Naive thymus-derived CD4-positive, alpha-beta T cell (primary cell): Measurements from ENCODE around the gene TSPYL1. TPM values are rescaled to one million over a fixed set of nuclear protein-coding genes. Genes with fewer than 3 reads are reported as not detected.

Experiments
- ATAC-seq: fragments of 150-1000 bp; cut with Tn5 transposase; 2 replicates; pipeline ENCODE4 v1.10.0; 2021; ENCODE audit warnings: mild to moderate bottlenecking, moderate library complexity
- CTCF ChIA-PET: fragments of 350-600 bp; sonication (Branson Sonifier 250); formaldehyde crosslinking; loops from one replicate; lab custom pipeline; 2021; ENCODE audit warnings: antibody characterized with exemption; lab: Charles Lee
- POLR2A ChIA-PET: fragments of 350-600 bp; sonication (Branson Sonifier 250); formaldehyde crosslinking; loops from one replicate; lab custom pipeline; 2021; ENCODE audit warnings: antibody characterized with exemption, inconsistent platforms; lab: Charles Lee
- DNase-seq, 9 donors: peaks; one replicate each; pipeline versions ENCODE4 v3.0.0 to v3.0.0-alpha.2; 2020 to 2022; ENCODE audit warnings: mixed read lengths in 1 of 9
- H3K27ac ChIP-seq: one replicate; pipeline ENCODE4 v1.7.0; 2013; ENCODE audit warnings: mild to moderate bottlenecking, low read depth, low read length, moderate library complexity
- H3K27me3 ChIP-seq, 2 donors: one replicate each; pipeline ENCODE4 v1.7.0; 2013; ENCODE audit warnings: low read length in 2 of 2, mild to moderate bottlenecking in 2 of 2, moderate library complexity in 2 of 2; ENCODE audit not compliant: control insufficient read depth in 2 of 2, insufficient read depth in 2 of 2
- H3K36me3 ChIP-seq, 3 experiments: 1 replicate in 2 of 3; 2 replicates in 1 of 3; pipeline ENCODE4 v1.7.0; 2013; ENCODE audit warnings: low read length in 3 of 3, mild to moderate bottlenecking in 3 of 3, moderate library complexity in 1 of 3; ENCODE audit not compliant: insufficient read depth in 3 of 3, control insufficient read depth in 2 of 3
- H3K4me1 ChIP-seq, 2 donors: one replicate each; pipeline ENCODE4 v1.7.0; 2013; ENCODE audit warnings: low read length in 2 of 2, mild to moderate bottlenecking in 2 of 2, moderate library complexity in 1 of 2; ENCODE audit not compliant: control insufficient read depth in 2 of 2, insufficient read depth in 2 of 2
- H3K4me3 ChIP-seq: 2 replicates; pipeline ENCODE4 v1.7.0; 2013; ENCODE audit warnings: mild to moderate bottlenecking, low read length
- H3K9me3 ChIP-seq, 3 experiments: 1 replicate in 2 of 3; 2 replicates in 1 of 3; pipeline ENCODE4 v1.7.0; 2013; ENCODE audit warnings: low read length in 3 of 3; ENCODE audit not compliant: control insufficient read depth in 2 of 3
- H3K27ac Mint-ChIP-seq, 9 donors: one replicate each; pipeline ENCODE4 v1.8.0; 2020 to 2022; ENCODE audit warnings: mixed read lengths in 9 of 9, mild to moderate bottlenecking in 8 of 9, moderate library complexity in 5 of 9, inconsistent platforms in 2 of 9
- H3K27me3 Mint-ChIP-seq, 5 donors: one replicate each; pipeline ENCODE4 v1.8.0; 2021 to 2022; ENCODE audit warnings: mixed read lengths in 5 of 5, mild to moderate bottlenecking in 1 of 5
- H3K36me3 Mint-ChIP-seq, 5 donors: one replicate each; pipeline ENCODE4 v1.8.0; 2020 to 2022; ENCODE audit warnings: mixed read lengths in 5 of 5, mild to moderate bottlenecking in 3 of 5, inconsistent platforms in 1 of 5
- H3K4me1 Mint-ChIP-seq, 7 donors: one replicate each; pipeline ENCODE4 v1.8.0; 2020 to 2022; ENCODE audit warnings: mixed read lengths in 7 of 7, mild to moderate bottlenecking in 3 of 7, inconsistent platforms in 1 of 7
- H3K4me3 Mint-ChIP-seq, 10 donors: one replicate each; pipeline ENCODE4 v1.8.0; 2020 to 2022; ENCODE audit warnings: mild to moderate bottlenecking in 10 of 10, mixed read lengths in 10 of 10, moderate library complexity in 6 of 10, inconsistent platforms in 2 of 10
- H3K9me3 Mint-ChIP-seq, 11 donors: one replicate each; pipeline ENCODE4 v1.8.0; 2020 to 2022; ENCODE audit warnings: mixed read lengths in 11 of 11, mild to moderate bottlenecking in 4 of 11, inconsistent platforms in 1 of 11, moderate library complexity in 1 of 11
- intact Hi-C, 2 donors: fragments of 100-400 bp; cut with micrococcal nuclease; formaldehyde crosslinking; loops; one replicate each; pipeline ENCODE4 v1.15.1; 2023
- polyA plus RNA-seq, 2 donors: library from polyadenylated mRNA; unstranded; fragments of 300-500 nt; fragmentation: Illumina TruSeq; gene quantifications; one replicate each; pipeline ENCODE4 v1.2.3, GENCODE V29; 2021
- total RNA-seq, 6 experiments: library from RNA in 5 of 6; stranded (reverse) in 5 of 6; gene quantifications; 1 replicate in 5 of 6; 2 replicates in 1 of 6; pipeline ENCODE4 v1.2.3 and lab custom pipeline; 2021 to 2026

Gene TSPYL1
- total and polyA plus RNA-seq, 7 experiments from 2014 or later, result 34.9 to 226 (median 98.3) TPM

- POLR2A ChIA-PET, result interaction anchor here (1.6 to 3.9 kb wide), 2 partner anchors 8 to 17 kb away, joined by 7 to 41 read pairs; partner anchors contain the start of genes TSPYL1 and TSPYL4
- Mint-ChIP-seq H3K27me3 (no peaks in the 10 kb centered on the region), H3K27ac (peak overlapping the region in 5 of 9 donors; percentile 4 to 63 (median 60)), H3K36me3 (peaks cover 0 to 29% (median 10%) of the 10 kb centered on the region in 5 donors), H3K4me1 (peaks cover 15 to 68% (median 59%) of the 10 kb centered on the region in 7 donors), H3K9me3 (no peaks in the 10 kb centered on the region), H3K4me3 (no peak overlapping the region)
- intact Hi-C loops, result loop anchor here in 1 of 2 donors (10.0 kb wide), 1 partner anchor 1404 kb away; the partner anchor contains the start of gene NUS1
- CTCF ChIA-PET, result interaction anchor here (0.9 kb wide), 1 partner anchor 264 kb away, joined by 3 read pairs; no protein-coding TSS in a partner anchor
- DNase-seq, result no peak
- ATAC-seq, result no peak
- peaks cover 0 to 12% (median 5%) of the 10 kb centered on the region in 3 experiments for H3K36me3 ChIP-seq
- peak overlapping the region; percentile 31 for H3K27ac ChIP-seq
- peaks cover 11 to 13% of the 10 kb centered on the region in 2 donors for H3K4me1 ChIP-seq
- no peaks in the 10 kb centered on the region for H3K9me3 ChIP-seq
- no peaks in the 10 kb centered on the region for H3K27me3 ChIP-seq
- H3K4me3 ChIP-seq, result no peak overlapping the region
These were observed 8.5 kb downstream of the TSPYL1 start for GRCh38 chr6:116271149-116271708.

- H3K9me3 Mint-ChIP-seq, result peaks cover 0 to 12% (median 5%) of the 10 kb centered on the region in 11 donors
- peaks cover 5 to 37% (median 8%) of the 10 kb centered on the region in 5 donors for H3K36me3 Mint-ChIP-seq
- Histone ChIP-seq H3K4me3 (no peak overlapping the region), H3K36me3 (peaks cover 0 to 22% (median 5%) of the 10 kb centered on the region in 3 experiments), H3K27me3 (no peaks in the 10 kb centered on the region), H3K9me3 (no peaks in the 10 kb centered on the region), H3K4me1 (no peaks in the 10 kb centered on the region), H3K27ac (peak overlapping the region; percentile 6)
- peak overlapping the region in 7 of 9 donors; percentile 1 to 60 (median 23) for H3K27ac Mint-ChIP-seq
- H3K4me3 Mint-ChIP-seq, result no peak overlapping the region
- POLR2A ChIA-PET, result interaction anchor here (0.6 to 3.9 kb wide), 2 partner anchors 11 to 36 kb away, joined by 8 to 41 read pairs; partner anchors contain the start of gene TSPYL1
- CTCF ChIA-PET, result interaction anchor here (0.6 to 4.0 kb wide), 18 partner anchors 8 to 1317 kb away, joined by 3 to 35 read pairs (median 4); partner anchors contain the start of genes TSPYL1 and TSPYL4
- DNase-seq (peak in 7 of 9 donors; percentile 21 to 54 (median 49)), ATAC-seq (peak; percentile 93)
- H3K4me1 Mint-ChIP-seq, result peaks cover 8 to 56% (median 49%) of the 10 kb centered on the region in 7 donors
- H3K27me3 Mint-ChIP-seq, result no peaks in the 10 kb centered on the region
- intact Hi-C loops, result loop anchor here (1.0 to 5.0 kb wide), 8 partner anchors 11 to 379 kb away; partner anchors contain the start of genes TSPYL1 (in 2 of the 2) and TSPYL4 (in 2 of the 2)
These were observed 11.0 kb downstream of the TSPYL1 start for GRCh38 chr6:116268589-116269293.

GRCh38 chr6:116267836-116268588 lies 11.7 kb downstream of the TSPYL1 start:
- Histone ChIP-seq H3K4me3 (no peak overlapping the region), H3K27ac (no peak overlapping the region), H3K4me1 (no peaks in the 10 kb centered on the region), H3K9me3 (peaks cover 0 to 2% (median 0%) of the 10 kb centered on the region in 3 experiments), H3K36me3 (peaks cover 0 to 16% (median 0%) of the 10 kb centered on the region in 3 experiments), H3K27me3 (no peaks in the 10 kb centered on the region)
- Mint-ChIP-seq H3K27ac (peak overlapping the region in 7 of 9 donors; percentile 1 to 60 (median 23)), H3K36me3 (peaks cover 11 to 39% (median 15%) of the 10 kb centered on the region in 5 donors), H3K4me3 (no peak overlapping the region), H3K9me3 (peaks cover 1 to 20% (median 10%) of the 10 kb centered on the region in 11 donors), H3K27me3 (no peaks in the 10 kb centered on the region), H3K4me1 (peaks cover 8 to 56% (median 43%) of the 10 kb centered on the region in 7 donors)
- POLR2A ChIA-PET, result interaction anchor here (0.6 to 3.9 kb wide), 2 partner anchors 11 to 37 kb away, joined by 8 to 41 read pairs; partner anchors contain the start of gene TSPYL1
- CTCF ChIA-PET, result interaction anchor here (0.6 to 4.0 kb wide), 13 partner anchors 9 to 1318 kb away, joined by 3 to 35 read pairs (median 5); partner anchors contain the start of genes TSPYL1 and TSPYL4
- DNase-seq (no peak), ATAC-seq (no peak)
- intact Hi-C loops, result loop anchor here (1.0 to 5.0 kb wide), 8 partner anchors 11 to 379 kb away; partner anchors contain the start of genes TSPYL1 (in 2 of the 2) and TSPYL4 (in 2 of the 2)

- no peaks in the 10 kb centered on the region for H3K27me3 ChIP-seq
- H3K4me1 ChIP-seq, result no peaks in the 10 kb centered on the region
- Mint-ChIP-seq H3K27ac (no peak overlapping the region), H3K27me3 (no peaks in the 10 kb centered on the region), H3K36me3 (peaks cover 19 to 43% (median 24%) of the 10 kb centered on the region in 5 donors), H3K9me3 (peaks cover 4 to 32% (median 14%) of the 10 kb centered on the region in 11 donors), H3K4me1 (peaks cover 8 to 56% (median 41%) of the 10 kb centered on the region in 7 donors), H3K4me3 (no peak overlapping the region)
- H3K4me3 ChIP-seq, result no peak overlapping the region
- H3K9me3 ChIP-seq, result peaks cover 0 to 3% (median 0%) of the 10 kb centered on the region in 3 experiments
- POLR2A ChIA-PET, result no interaction called here
- ATAC-seq, result no peak
- H3K27ac ChIP-seq, result no peak overlapping the region
- peaks cover 0 to 13% (median 0%) of the 10 kb centered on the region in 3 experiments for H3K36me3 ChIP-seq
- CTCF ChIA-PET, result interaction anchor here (0.6 to 4.0 kb wide), 5 partner anchors 8 to 298 kb away, joined by 3 to 35 read pairs (median 10); no protein-coding TSS in a partner anchor
- intact Hi-C loops, result loop anchor here in 1 of 2 donors (5.0 kb wide), 1 partner anchor 380 kb away; no protein-coding TSS in a partner anchor
- no peak for DNase-seq
These were observed 12.9 kb downstream of the TSPYL1 start for GRCh38 chr6:116266803-116267202.

GRCh38 chr6:116265041-116265829 lies 14.5 kb downstream of the TSPYL1 start:
- ChIA-PET CTCF (interaction anchor here (0.6 kb wide), 1 partner anchor 1366 kb away, joined by 3 read pairs; no protein-coding TSS in a partner anchor), POLR2A (interaction anchor here (0.8 to 1.3 kb wide), 2 partner anchors 9 to 12 kb away, joined by 3 read pairs; partner anchors contain the start of gene TSPYL4)
- Mint-ChIP-seq H3K27ac (peak overlapping the region in 2 of 9 donors; percentile 27 to 38), H3K4me3 (peak overlapping the region in 1 of 10 donors; percentile 3), H3K9me3 (peaks cover 4 to 35% (median 14%) of the 10 kb centered on the region in 11 donors), H3K36me3 (peaks cover 24 to 53% (median 37%) of the 10 kb centered on the region in 5 donors), H3K4me1 (peaks cover 8 to 59% (median 45%) of the 10 kb centered on the region in 7 donors), H3K27me3 (no peaks in the 10 kb centered on the region)
- no peak for DNase-seq
- Histone ChIP-seq H3K27me3 (no peaks in the 10 kb centered on the region), H3K36me3 (peaks cover 0 to 10% (median 0%) of the 10 kb centered on the region in 3 experiments), H3K4me3 (no peak overlapping the region), H3K27ac (no peak overlapping the region), H3K4me1 (no peaks in the 10 kb centered on the region), H3K9me3 (peaks cover 0 to 3% (median 0%) of the 10 kb centered on the region in 3 experiments)
- ATAC-seq, result no peak
- intact Hi-C loops, result loop anchor here in 1 of 2 donors (5.0 kb wide), 1 partner anchor 382 kb away; no protein-coding TSS in a partner anchor
